GM12892 (cell line): ENCODE results near the gene ULK4.

ENCODE experiments used
- POLR2A ChIP-seq: IDR thresholded peaks from 2 replicates; pipeline ENCODE4 v1.6.1; 2011; ENCODE audit warnings: low read depth, low read length, control low read depth
- POLR2AphosphoS5 ChIP-seq: IDR thresholded peaks from 2 replicates; pipeline ENCODE4 v1.6.1; 2011; ENCODE audit warnings: low read depth, low read length, control low read depth

DNA sequence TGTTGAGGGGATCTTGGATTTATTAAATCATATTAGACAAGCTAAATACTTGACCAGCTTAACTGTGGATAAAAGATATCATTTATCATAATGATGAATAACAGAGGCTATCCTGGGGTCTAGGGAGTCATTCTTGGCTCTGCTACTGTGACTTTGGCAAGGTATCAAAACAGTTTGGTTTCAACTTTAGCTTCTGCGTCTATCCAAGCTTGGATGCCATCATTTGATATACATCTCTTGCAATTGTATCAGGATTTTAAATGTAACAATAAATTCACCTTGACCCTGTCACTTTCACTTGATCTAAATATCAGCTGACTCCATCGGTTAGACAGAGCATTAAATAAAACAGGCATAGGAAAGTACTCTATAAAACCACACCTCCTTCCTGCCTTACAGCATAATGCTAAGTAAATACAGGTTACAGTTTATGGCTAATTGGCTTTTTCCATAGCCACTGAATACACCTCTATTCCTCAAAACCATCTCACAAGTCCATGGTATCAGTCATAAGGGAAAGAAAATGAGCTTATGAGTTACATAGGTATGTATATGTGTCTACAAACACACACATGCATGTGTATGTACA, 499.7 kb downstream of the ULK4 start:
- no peak for TF ChIP-seq POLR2AphosphoS5
- TF ChIP-seq POLR2A, result no peak
